CD14-positive monocyte (primary cell): ENCODE results near the gene IL31. TPM values are rescaled to one million over a fixed set of nuclear protein-coding genes. Genes with fewer than 3 reads are reported as not detected.

Experiments used
- DNase-seq, 3 donors: peaks; one replicate each; pipeline ENCODE4 v3.0.0-alpha.2; 2011 to 2022
- H2AFZ ChIP-seq: 2 replicates; pipeline ENCODE4 v1.6.0; 2012; ENCODE audit warnings: mild to moderate bottlenecking, low read depth, low read length, inconsistent platforms; ENCODE audit not compliant: insufficient read depth, poor library complexity, severe bottlenecking
- H3K27ac ChIP-seq, 2 donors: 1 replicate in 1 of 2; 2 replicates in 1 of 2; pipeline ENCODE4 v1.5.1; 2012 to 2013; ENCODE audit warnings: low read length in 2 of 2, control low read depth in 1 of 2, inconsistent platforms in 1 of 2, low read depth in 1 of 2, mild to moderate bottlenecking in 1 of 2
- H3K27me3 ChIP-seq, 2 donors: one replicate each; pipeline versions ENCODE4 v1.6.0 to v1.6.1; 2011 to 2013; ENCODE audit warnings: low read length in 2 of 2; ENCODE audit not compliant: control insufficient read depth in 2 of 2, insufficient read depth in 2 of 2
- H3K36me3 ChIP-seq, 2 donors: replicated peaks in 1 of 2; 1 replicate in 1 of 2; 2 replicates in 1 of 2; pipeline versions ENCODE4 v1.5.1 to v1.6.1; 2012 to 2013; ENCODE audit warnings: low read length in 2 of 2, control low read depth in 1 of 2, inconsistent platforms in 1 of 2, mild to moderate bottlenecking in 1 of 2; ENCODE audit not compliant: insufficient read depth in 2 of 2, control insufficient read depth in 1 of 2
- H3K4me1 ChIP-seq, 2 donors: 1 replicate in 1 of 2; 2 replicates in 1 of 2; pipeline versions ENCODE4 v1.5.1 to v1.6.1; 2012 to 2013; ENCODE audit warnings: low read length in 2 of 2, control low read depth in 1 of 2, inconsistent platforms in 1 of 2, mild to moderate bottlenecking in 1 of 2, moderate library complexity in 1 of 2; ENCODE audit not compliant: insufficient read depth in 2 of 2, control insufficient read depth in 1 of 2
- H3K4me2 ChIP-seq: replicated peaks from 2 replicates; pipeline ENCODE3; 2012; ENCODE audit warnings: low read length, moderate library complexity, mild to moderate bottlenecking; ENCODE audit not compliant: poor library complexity, severe bottlenecking; ENCODE audit errors: extremely low read depth
- H3K4me3 ChIP-seq, 3 experiments: fragments of 200-600 bp in 1 of 3; sonication (generic) in 1 of 3; replicated peaks in 1 of 3; 1 replicate in 2 of 3; 2 replicates in 1 of 3; pipeline ENCODE4 v1.5.1; 2011 to 2013; ENCODE audit warnings: low read length in 3 of 3, mild to moderate bottlenecking in 3 of 3, control low read depth in 2 of 3, low read depth in 2 of 3, inconsistent platforms in 1 of 3, moderate library complexity in 1 of 3
- H3K79me2 ChIP-seq: 2 replicates; pipeline ENCODE4 v1.6.0; 2012; ENCODE audit warnings: mild to moderate bottlenecking, control low read depth, inconsistent platforms, low read length, moderate library complexity; ENCODE audit not compliant: insufficient read depth
- H3K9ac ChIP-seq: 2 replicates; pipeline ENCODE4 v1.6.0; 2017; ENCODE audit warnings: low read length, mild to moderate bottlenecking; ENCODE audit not compliant: insufficient read depth, poor library complexity, severe bottlenecking
- H3K9me3 ChIP-seq, 2 donors: replicated peaks in 1 of 2; 1 replicate in 1 of 2; 2 replicates in 1 of 2; pipeline versions ENCODE4 v1.5.1 to v1.6.1; 2012 to 2013; ENCODE audit warnings: low read length in 2 of 2, control low read depth in 1 of 2; ENCODE audit not compliant: control insufficient read depth in 1 of 2, insufficient read depth in 1 of 2
- H4K20me1 ChIP-seq: 2 replicates; pipeline ENCODE4 v1.6.0; 2012; ENCODE audit warnings: mild to moderate bottlenecking, low read length, control low read depth, moderate library complexity; ENCODE audit not compliant: insufficient read depth
- H3K27ac Mint-ChIP-seq, 7 donors: one replicate each; pipeline ENCODE4 v1.8.0; 2020; ENCODE audit warnings: mild to moderate bottlenecking in 7 of 7, mixed read lengths in 7 of 7, moderate library complexity in 6 of 7, inconsistent platforms in 2 of 7
- H3K27me3 Mint-ChIP-seq, 3 donors: one replicate each; pipeline ENCODE4 v1.8.0; 2021 to 2022; ENCODE audit warnings: low read depth in 3 of 3, mild to moderate bottlenecking in 3 of 3, mixed read lengths in 3 of 3, moderate library complexity in 3 of 3, inconsistent platforms in 1 of 3
- H3K36me3 Mint-ChIP-seq, 2 donors: one replicate each; pipeline ENCODE4 v1.8.0; 2020; ENCODE audit warnings: mixed read lengths in 2 of 2, inconsistent platforms in 1 of 2, mild to moderate bottlenecking in 1 of 2
- H3K4me1 Mint-ChIP-seq: one replicate; pipeline ENCODE4 v1.8.0; 2020; ENCODE audit warnings: mild to moderate bottlenecking, mixed read lengths
- H3K4me3 Mint-ChIP-seq, 2 donors: one replicate each; pipeline ENCODE4 v1.8.0; 2020; ENCODE audit warnings: mild to moderate bottlenecking in 2 of 2, mixed read lengths in 2 of 2, moderate library complexity in 1 of 2
- H3K9me3 Mint-ChIP-seq, 7 donors: one replicate each; pipeline ENCODE4 v1.8.0; 2020 to 2022; ENCODE audit warnings: mixed read lengths in 7 of 7, mild to moderate bottlenecking in 6 of 7, moderate library complexity in 6 of 7, inconsistent platforms in 2 of 7
- WGBS: methylation state at CpG from one replicate; pipeline ENCODE4 v1.1.5; 2013; ENCODE audit warnings: missing lambda C conversion rate; ENCODE audit not compliant: insufficient coverage; 5-methylcytosine and 5-hydroxymethylcytosine counted together
- intact Hi-C, 2 donors: fragments of 100-400 bp; cut with micrococcal nuclease; formaldehyde crosslinking; loops; one replicate each; pipeline versions ENCODE4 v1.15.0 to v1.15.1; 2023
- polyA plus RNA-seq, 3 donors: library from polyadenylated mRNA; depleted of rRNA in 1 of 3; unstranded in 2 of 3; stranded (reverse) in 1 of 3; fragments of 300-500 nt in 2 of 3; fragments of >200 nt in 1 of 3; fragmentation: Illumina TruSeq in 2 of 3; gene quantifications; 1 replicate in 2 of 3; 2 replicates in 1 of 3; pipeline ENCODE4 v1.2.3, GENCODE V29; 2012 to 2021
- TF ChIP-seq, protein P1 (sequence below): fragments of 200-600 bp; IDR thresholded peaks from one replicate; pipeline ENCODE4 v1.8.0; 2022; ENCODE audit warnings: antibody characterized with exemption, mild to moderate bottlenecking

IL31 gene
- polyA plus RNA-seq, 3 donors, result not detected

DNA sequence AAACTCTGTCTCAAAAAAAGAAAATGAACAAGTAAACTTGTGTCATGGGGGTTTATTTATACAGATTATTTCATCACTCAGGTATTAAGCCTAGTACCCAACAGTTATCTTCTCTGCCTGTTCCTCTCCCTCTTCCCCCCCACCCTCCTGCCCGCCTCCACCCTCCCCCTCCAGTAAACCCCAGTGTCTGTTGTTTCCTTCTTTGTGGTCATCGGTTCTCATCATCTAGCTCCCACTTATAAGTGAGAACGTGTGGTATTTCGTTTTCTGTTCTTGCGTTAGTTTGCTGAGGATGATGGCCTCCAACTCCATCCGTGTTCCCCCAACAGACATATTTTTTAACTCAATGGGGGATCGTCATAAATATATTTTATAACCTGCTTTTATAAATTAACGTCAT, 12.3 kb downstream of the IL31 start:
- Mint-ChIP-seq H3K36me3 (no peaks in the 10 kb centered on the region), H3K4me1 (no peaks in the 10 kb centered on the region), H3K9me3 (peaks cover 0 to 3% (median 0%) of the 10 kb centered on the region in 7 donors), H3K27me3 (peaks cover 0 to 4% (median 0%) of the 10 kb centered on the region in 3 donors), H3K4me3 (no peak overlapping the region), H3K27ac (peak overlapping the region in 1 of 7 donors; percentile 33)
- Histone ChIP-seq H4K20me1 (no peaks in the 10 kb centered on the region), H3K4me1 (no peaks in the 10 kb centered on the region), H2AFZ (no peak overlapping the region), H3K4me2 (no peak overlapping the region), H3K4me3 (no peak overlapping the region), H3K27ac (no peak overlapping the region), H3K27me3 (no peaks in the 10 kb centered on the region), H3K9me3 (no peaks in the 10 kb centered on the region), H3K79me2 (no peaks in the 10 kb centered on the region), H3K9ac (no peak overlapping the region), H3K36me3 (no peaks in the 10 kb centered on the region)
- TF ChIP-seq, protein P1, sequence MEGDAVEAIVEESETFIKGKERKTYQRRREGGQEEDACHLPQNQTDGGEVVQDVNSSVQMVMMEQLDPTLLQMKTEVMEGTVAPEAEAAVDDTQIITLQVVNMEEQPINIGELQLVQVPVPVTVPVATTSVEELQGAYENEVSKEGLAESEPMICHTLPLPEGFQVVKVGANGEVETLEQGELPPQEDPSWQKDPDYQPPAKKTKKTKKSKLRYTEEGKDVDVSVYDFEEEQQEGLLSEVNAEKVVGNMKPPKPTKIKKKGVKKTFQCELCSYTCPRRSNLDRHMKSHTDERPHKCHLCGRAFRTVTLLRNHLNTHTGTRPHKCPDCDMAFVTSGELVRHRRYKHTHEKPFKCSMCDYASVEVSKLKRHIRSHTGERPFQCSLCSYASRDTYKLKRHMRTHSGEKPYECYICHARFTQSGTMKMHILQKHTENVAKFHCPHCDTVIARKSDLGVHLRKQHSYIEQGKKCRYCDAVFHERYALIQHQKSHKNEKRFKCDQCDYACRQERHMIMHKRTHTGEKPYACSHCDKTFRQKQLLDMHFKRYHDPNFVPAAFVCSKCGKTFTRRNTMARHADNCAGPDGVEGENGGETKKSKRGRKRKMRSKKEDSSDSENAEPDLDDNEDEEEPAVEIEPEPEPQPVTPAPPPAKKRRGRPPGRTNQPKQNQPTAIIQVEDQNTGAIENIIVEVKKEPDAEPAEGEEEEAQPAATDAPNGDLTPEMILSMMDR, result no peak
- no peak for DNase-seq
- intact Hi-C loops, result no loop called here
- WGBS, result 14% methylated on average over 3 of the region's 8 CpGs

DNA sequence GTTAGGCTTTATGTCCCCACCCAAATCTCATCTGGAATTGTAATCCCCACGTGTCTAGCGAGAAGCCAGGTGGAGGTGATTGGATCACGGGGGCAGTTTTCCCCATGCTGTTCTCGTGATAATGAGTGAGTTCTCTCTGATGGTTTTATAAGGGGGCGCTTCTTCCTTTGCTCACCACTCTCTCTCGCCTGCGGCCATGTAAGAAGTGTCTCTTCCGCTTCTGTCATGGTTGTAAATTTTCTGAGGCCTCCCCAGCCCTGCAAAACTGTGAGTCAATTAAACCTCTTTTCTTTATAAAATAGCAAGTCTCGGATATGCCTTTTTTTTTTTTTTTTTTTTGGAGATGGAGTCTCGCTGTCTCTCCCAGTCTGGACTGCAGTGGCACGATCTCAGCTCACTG, 13.3 kb downstream of the IL31 start:
- no peaks in the 10 kb centered on the region for H3K36me3 Mint-ChIP-seq
- Histone ChIP-seq H3K36me3 (no peaks in the 10 kb centered on the region), H3K27ac (no peak overlapping the region), H3K4me3 (no peak overlapping the region), H4K20me1 (no peaks in the 10 kb centered on the region), H3K9me3 (no peaks in the 10 kb centered on the region), H3K4me1 (no peaks in the 10 kb centered on the region), H2AFZ (no peak overlapping the region), H3K27me3 (no peaks in the 10 kb centered on the region), H3K4me2 (no peak overlapping the region), H3K9ac (no peak overlapping the region), H3K79me2 (no peaks in the 10 kb centered on the region)
- TF ChIP-seq, protein P1, result no peak
- intact Hi-C loops, result no loop called here
- peaks cover 0 to 4% (median 0%) of the 10 kb centered on the region in 3 donors for H3K27me3 Mint-ChIP-seq
- DNase-seq, result no peak
- peaks cover 0 to 3% (median 0%) of the 10 kb centered on the region in 7 donors for H3K9me3 Mint-ChIP-seq
- no CpG with 5 or more reads among the region's 11 CpGs for WGBS
- H3K4me1 Mint-ChIP-seq, result no peaks in the 10 kb centered on the region
- no peak overlapping the region for H3K27ac Mint-ChIP-seq
- H3K4me3 Mint-ChIP-seq, result no peak overlapping the region
